Right renal pelvis (tissue), 4 donors: Measurements from ENCODE around the gene ATP10B. TPM values are rescaled to one million over a fixed set of nuclear protein-coding genes. Genes with fewer than 3 reads are reported as not detected.

Experiments used
- DNase-seq, 4 donors: peaks; one replicate each; pipeline ENCODE4 v3.0.0-alpha.2; 2013; ENCODE audit warnings: low read depth in 4 of 4, low spot score in 3 of 4, missing footprints in 1 of 4
- polyA plus RNA-seq, 4 donors: library from polyadenylated mRNA; unstranded; fragments of 120-200 nt; gene quantifications; one replicate each; pipeline ENCODE4 v1.2.1, GENCODE V29; 2013; ENCODE audit not compliant: insufficient read length in 4 of 4

ATP10B gene
- polyA plus RNA-seq, 4 donors = 0.51 to 0.70 (median 0.60) TPM

- no peak for DNase-seq
These were observed 211.6 kb downstream of the ATP10B start for GRCh38 chr5:160640406-160640805.

- DNase-seq = no peak
These were observed 213.8 kb downstream of the ATP10B start for GRCh38 chr5:160638161-160638742.

- DNase-seq = no peak
These were observed 214.5 kb downstream of the ATP10B start for GRCh38 chr5:160637357-160638090.

GRCh38 chr5:160635663-160636062 lies 216.3 kb downstream of the ATP10B start:
- DNase-seq = no peak

GRCh38 chr5:160635046-160635445 lies 217.0 kb downstream of the ATP10B start:
- no peak for DNase-seq

- DNase-seq = no peak
These were observed 223.0 kb downstream of the ATP10B start for GRCh38 chr5:160629003-160629402.

GRCh38 chr5:160628619-160628968 lies 223.4 kb downstream of the ATP10B start:
- no peak for DNase-seq

- DNase-seq = no peak
These were observed 223.9 kb downstream of the ATP10B start for GRCh38 chr5:160627921-160628618.

GRCh38 chr5:160626322-160626721 lies 225.7 kb downstream of the ATP10B start:
- DNase-seq = no peak

- DNase-seq = no peak
These were observed 230.5 kb downstream of the ATP10B start for GRCh38 chr5:160621526-160621925.

GRCh38 chr5:160620401-160620800 lies 231.6 kb downstream of the ATP10B start:
- DNase-seq = no peak

- no peak for DNase-seq
These were observed 232.6 kb downstream of the ATP10B start for GRCh38 chr5:160619381-160619780.

GRCh38 chr5:160618286-160618685 lies 233.7 kb downstream of the ATP10B start:
- DNase-seq = no peak

GRCh38 chr5:160616712-160617497 lies 235.1 kb downstream of the ATP10B start:
- no peak for DNase-seq

GRCh38 chr5:160614136-160614535 lies 237.9 kb downstream of the ATP10B start:
- no peak for DNase-seq

- DNase-seq = no peak
These were observed 246.7 kb downstream of the ATP10B start for GRCh38 chr5:160605266-160605665.

- no peak for DNase-seq
These were observed 247.5 kb downstream of the ATP10B start for GRCh38 chr5:160604484-160604883.

GRCh38 chr5:160602744-160603143 lies 249.3 kb downstream of the ATP10B start:
- DNase-seq = no peak

GRCh38 chr5:160601046-160601445 lies 251.0 kb downstream of the ATP10B start:
- DNase-seq = no peak

- no peak for DNase-seq
These were observed 278.7 kb downstream of the ATP10B start for GRCh38 chr5:160573318-160573717.

GRCh38 chr5:160567031-160567705 lies 284.8 kb downstream of the ATP10B start:
- no peak for DNase-seq
